Measurements from ENCODE around the gene KIF3C.

- TF ChIP-seq EZH2 (IDR thresholded peaks at IDR 0.05; ENCODE audit: insufficient read depth, poor library complexity, severe bottlenecking) (no peak), EZH2phosphoT487 (IDR thresholded peaks at IDR 0.05; ENCODE audit: insufficient read depth, low read depth) (no peak)
Measured at GRCh38 chr2:25920336-25920735, 62.0 kb downstream of the KIF3C start.

Measured in GM23248 (cell line).